Measurements from ENCODE around the gene LIMCH1. TPM values are rescaled to one million over a fixed set of nuclear protein-coding genes. Genes with fewer than 3 reads are reported as not detected.
"Not testable (repeated sequence)": the region's sequence is repeated elsewhere in the genome, so short reads cannot be mapped to it uniquely, and the experiment has no call there.

The LIMCH1 gene
- total and polyA plus RNA-seq, 12 donors: 28.2 to 206 (median 62.3) TPM

GRCh38 chr4:41701983-41702382 is 164.0 kb downstream of the LIMCH1 start:
- Histone ChIP-seq H3K9me3 (replicated peaks in 1 of 3) (no peaks in the 10 kb centered on the region), H3K36me3 (replicated peaks in 1 of 2) (no peaks in the 10 kb centered on the region), H3K27ac (no peak overlapping the region), H3K4me3 (no peak overlapping the region), H3K4me1 (replicated peaks in 1 of 2) (no peaks in the 10 kb centered on the region), H3K27me3 (no peaks in the 10 kb centered on the region)
- DNase-seq: no peak
- intact Hi-C loops (cut with DNase I): no loop called here
- 68 to 71% (median 70%) methylated on average over 3 of the region's 3 CpGs for WGBS, 4 donors
- TF ChIP-seq, protein P1, sequence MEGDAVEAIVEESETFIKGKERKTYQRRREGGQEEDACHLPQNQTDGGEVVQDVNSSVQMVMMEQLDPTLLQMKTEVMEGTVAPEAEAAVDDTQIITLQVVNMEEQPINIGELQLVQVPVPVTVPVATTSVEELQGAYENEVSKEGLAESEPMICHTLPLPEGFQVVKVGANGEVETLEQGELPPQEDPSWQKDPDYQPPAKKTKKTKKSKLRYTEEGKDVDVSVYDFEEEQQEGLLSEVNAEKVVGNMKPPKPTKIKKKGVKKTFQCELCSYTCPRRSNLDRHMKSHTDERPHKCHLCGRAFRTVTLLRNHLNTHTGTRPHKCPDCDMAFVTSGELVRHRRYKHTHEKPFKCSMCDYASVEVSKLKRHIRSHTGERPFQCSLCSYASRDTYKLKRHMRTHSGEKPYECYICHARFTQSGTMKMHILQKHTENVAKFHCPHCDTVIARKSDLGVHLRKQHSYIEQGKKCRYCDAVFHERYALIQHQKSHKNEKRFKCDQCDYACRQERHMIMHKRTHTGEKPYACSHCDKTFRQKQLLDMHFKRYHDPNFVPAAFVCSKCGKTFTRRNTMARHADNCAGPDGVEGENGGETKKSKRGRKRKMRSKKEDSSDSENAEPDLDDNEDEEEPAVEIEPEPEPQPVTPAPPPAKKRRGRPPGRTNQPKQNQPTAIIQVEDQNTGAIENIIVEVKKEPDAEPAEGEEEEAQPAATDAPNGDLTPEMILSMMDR (IDR thresholded peaks at IDR 0.05): no peak
- TF ChIP-seq POLR2A (IDR thresholded peaks at IDR 0.05): no peak

- no peaks in the 10 kb centered on the region for H3K4me1 ChIP-seq (replicated peaks in 1 of 2)
- no peak overlapping the region for H3K4me3 ChIP-seq
- no peak for DNase-seq
- no peak overlapping the region for H3K27ac ChIP-seq
- intact Hi-C loops (cut with DNase I): no loop called here
- H3K36me3 ChIP-seq (replicated peaks in 1 of 2): no peaks in the 10 kb centered on the region
- no peaks in the 10 kb centered on the region for H3K9me3 ChIP-seq (replicated peaks in 1 of 3)
- WGBS, 4 donors: 80 to 86% (median 82%) methylated on average over 4 of the region's 4 CpGs
- H3K27me3 ChIP-seq: no peaks in the 10 kb centered on the region
- TF ChIP-seq POLR2A (IDR thresholded peaks at IDR 0.05): no peak
Measured at GRCh38 chr4:41702770-41703169, 164.8 kb downstream of the LIMCH1 start.

DNA sequence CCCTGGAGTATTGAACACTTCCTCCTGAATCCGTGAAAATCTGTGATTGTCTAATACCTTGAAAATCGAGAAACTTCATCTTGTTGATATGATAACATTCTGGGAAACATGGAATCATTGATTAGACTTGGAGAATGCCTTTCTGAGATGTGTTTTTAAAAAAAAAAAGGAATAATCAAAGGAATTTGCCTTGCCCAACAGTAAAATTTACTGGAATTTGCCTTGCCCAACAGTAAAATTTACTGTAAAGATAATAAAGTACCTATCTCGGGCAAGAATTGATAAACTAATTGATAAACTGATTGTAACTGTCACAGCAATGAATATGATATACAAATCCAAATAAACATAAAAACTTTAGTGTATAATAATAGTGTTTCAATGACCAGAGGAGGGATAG is 165.8 kb downstream of the LIMCH1 start:
- no peaks in the 10 kb centered on the region for H3K36me3 ChIP-seq (replicated peaks in 1 of 2)
- no peak for DNase-seq
- no peaks in the 10 kb centered on the region for H3K27me3 ChIP-seq
- no peak for TF ChIP-seq POLR2A (IDR thresholded peaks at IDR 0.05)
- TF ChIP-seq, protein P1 (IDR thresholded peaks at IDR 0.05): no peak
- 36 to 43% (median 39%) methylated on average over 3 of the region's 3 CpGs for WGBS, 4 donors
- H3K27ac ChIP-seq: no peak overlapping the region
- intact Hi-C loops (cut with DNase I): no loop called here
- no peak overlapping the region for H3K4me3 ChIP-seq
- H3K9me3 ChIP-seq (replicated peaks in 1 of 3): no peaks in the 10 kb centered on the region
- no peaks in the 10 kb centered on the region for H3K4me1 ChIP-seq (replicated peaks in 1 of 2)

DNA sequence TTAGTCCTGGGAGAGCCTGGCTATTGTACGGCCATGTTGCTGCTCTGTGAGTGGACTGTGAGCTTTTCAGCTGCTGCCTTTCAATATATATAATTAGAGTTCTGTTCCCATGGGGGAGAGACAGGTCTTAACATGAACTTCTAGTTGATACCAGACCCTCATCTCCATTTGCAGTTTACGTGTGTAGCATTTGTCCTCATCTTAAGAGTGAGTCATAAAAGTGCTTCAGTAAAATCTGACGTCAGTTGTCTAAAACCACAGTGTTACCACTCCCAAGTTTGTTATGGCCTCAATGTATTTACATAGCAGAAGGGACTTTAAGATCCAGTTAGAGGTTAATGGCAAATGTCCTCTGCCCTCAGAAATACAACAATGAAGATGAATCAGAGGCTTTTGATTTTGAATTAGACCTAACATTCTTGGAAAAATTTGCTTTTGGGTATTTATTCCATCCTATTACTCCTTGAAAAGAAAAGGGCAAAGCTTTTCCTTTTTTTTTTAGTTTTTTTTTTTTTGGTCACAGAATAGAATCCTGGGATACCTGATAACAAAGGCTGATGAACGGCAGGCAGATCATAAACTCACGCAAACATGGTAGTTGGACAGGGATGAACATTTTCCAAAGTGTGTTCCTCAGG is 172.0 kb downstream of the LIMCH1 start:
- Histone ChIP-seq H3K27me3 (peaks cover 14% of the 10 kb centered on the region), H3K36me3 (replicated peaks in 1 of 2) (no peaks in the 10 kb centered on the region), H3K4me3 (no peak overlapping the region), H3K4me1 (replicated peaks in 1 of 2) (no peaks in the 10 kb centered on the region), H3K27ac (no peak overlapping the region), H3K9me3 (replicated peaks in 1 of 3) (no peaks in the 10 kb centered on the region)
- intact Hi-C loops (cut with DNase I): no loop called here
- TF ChIP-seq, protein P1 (IDR thresholded peaks at IDR 0.05): no peak
- no peak for TF ChIP-seq POLR2A (IDR thresholded peaks at IDR 0.05)
- WGBS, 4 donors: 62 to 70% (median 65%) methylated on average over 5 of the region's 5 CpGs
- no peak for DNase-seq

DNA sequence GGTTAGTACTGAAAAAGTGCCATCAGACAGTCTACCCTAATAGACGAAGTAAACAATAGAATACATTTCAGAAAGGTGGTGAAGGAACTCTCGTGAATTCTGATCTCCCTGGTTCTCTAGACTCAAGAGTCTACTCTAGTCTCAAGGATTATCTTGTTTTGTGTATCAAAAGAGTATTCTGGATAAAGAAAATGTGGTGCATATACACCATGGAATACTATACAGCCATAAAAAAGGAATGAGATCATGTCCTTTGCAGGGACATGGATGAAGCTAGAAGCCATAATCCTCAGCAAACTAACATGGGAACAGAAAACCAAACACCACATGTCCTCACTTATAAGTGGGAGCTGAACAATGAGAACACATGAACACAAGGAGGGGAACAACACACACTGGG is 173.7 kb downstream of the LIMCH1 start:
- H3K27ac ChIP-seq; H3K4me3 ChIP-seq; DNase-seq; H3K9me3 ChIP-seq (replicated peaks in 1 of 3); H3K4me1 ChIP-seq (replicated peaks in 1 of 2); intact Hi-C loops (cut with DNase I); H3K36me3 ChIP-seq (replicated peaks in 1 of 2): not testable (repeated sequence)
- peaks cover 14% of the 10 kb centered on the region for H3K27me3 ChIP-seq
- WGBS, 4 donors: 80 to 90% (median 81%) methylated on average over 2 of the region's 2 CpGs

All from adrenal gland (tissue), 12 donors.